ENCODE results near the gene CTSD.

CTSD gene

DNA sequence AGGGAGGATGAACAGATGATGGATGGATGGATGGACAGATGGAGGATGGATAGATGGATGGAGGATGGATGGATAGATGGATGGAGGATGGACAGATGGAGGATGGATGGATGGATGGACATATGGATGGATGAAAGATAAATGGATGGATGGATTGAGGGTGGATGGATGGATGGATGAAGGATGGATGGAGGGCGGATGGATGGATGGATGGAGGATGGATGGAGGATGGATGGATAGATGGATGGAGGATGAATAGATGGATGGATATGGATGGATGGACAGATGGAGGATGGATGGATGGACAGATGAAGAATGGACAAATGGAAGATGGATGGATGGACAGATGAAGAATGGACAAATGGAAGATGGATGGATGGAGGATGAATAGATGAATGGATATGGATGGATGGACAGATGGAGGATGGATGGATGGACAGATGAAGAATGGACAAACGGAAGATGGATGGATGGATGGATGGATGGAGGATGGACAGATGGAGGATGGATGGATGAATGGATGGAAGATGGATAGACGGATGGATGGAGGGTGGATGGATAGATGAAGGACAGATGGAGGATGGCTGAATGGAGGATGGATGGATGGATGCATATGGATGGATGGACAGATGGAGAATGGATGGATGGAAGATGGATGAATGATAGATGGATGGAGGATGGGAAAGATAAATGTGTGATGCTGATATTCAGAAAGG lies 20.7 kb downstream of the CTSD start:
- no peak for DNase-seq

DNA sequence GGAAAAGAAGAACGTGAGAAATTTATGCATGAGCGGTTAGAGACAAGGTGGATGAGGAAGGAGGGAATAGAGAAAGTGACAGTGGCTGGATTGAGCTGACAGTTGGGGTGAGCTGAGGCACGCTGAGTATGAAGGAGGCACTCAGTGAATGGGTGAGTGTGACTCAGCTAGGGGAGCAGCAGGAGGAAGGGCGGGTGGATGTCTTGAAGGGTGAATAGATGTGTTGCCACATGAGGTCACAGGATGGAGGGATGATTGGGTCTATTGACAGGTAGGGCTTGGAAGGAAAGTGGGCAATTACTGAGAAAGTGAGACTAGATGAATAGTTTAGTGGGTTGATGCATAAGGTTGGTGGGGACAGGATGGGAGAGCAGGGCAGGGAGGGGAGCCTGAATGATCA lies 21.4 kb downstream of the CTSD start:
- DNase-seq = no peak

DNA sequence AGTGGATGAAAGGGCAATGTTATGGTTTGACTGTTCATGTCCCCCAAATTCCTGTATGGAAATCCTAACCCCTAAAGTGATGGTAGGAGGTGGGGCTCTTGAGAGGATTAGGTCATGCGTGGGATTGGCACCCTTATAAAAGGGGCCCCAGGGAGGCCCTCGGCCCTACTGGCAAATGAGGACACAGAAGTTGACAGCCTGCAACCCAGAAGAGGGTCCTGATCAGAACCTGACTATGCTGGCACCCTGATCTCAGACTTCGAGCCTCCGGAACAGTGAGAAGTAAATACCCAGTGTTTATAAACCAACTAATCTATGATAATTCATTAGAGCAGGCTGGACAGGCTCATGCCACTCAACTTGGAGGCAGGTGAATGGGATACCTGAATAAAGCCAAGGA lies 22.0 kb downstream of the CTSD start:
- DNase-seq = no peak

DNA sequence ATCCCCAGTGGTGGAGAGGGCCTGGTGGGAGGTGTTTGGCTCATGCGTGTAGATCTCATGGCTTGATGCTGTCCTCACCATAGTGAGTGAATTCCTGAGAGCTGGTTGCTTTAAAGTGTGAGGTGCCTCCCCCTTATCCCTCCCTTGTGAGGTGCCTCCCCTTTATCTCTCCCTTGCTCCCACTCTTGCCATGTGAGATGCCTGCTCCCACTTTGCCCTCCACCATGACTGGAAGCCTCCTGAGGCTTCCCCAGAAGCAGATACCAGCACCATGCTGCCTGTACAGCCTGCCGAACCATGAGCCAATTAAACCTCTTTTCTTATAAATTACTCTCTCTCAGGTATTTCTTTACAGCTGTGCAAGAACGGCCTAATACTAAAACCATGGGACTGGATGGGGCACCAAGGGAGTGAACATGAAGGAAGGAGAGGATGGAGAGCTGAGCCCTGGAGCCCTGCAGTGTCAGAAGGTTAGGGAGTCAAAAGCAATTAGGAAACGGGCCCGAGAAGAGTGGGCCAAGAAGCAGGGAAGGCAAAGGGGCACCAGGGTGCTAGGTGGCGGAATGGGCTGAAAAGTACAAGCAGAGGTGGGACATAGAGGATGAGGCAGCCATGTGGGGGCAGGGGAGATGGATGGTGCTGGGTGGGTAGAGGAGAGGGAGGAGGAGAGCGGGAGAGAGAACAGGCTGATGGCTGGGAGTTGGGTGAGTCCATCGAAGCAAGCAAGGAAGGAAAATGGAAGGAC lies 22.8 kb downstream of the CTSD start:
- no peak for DNase-seq

DNA sequence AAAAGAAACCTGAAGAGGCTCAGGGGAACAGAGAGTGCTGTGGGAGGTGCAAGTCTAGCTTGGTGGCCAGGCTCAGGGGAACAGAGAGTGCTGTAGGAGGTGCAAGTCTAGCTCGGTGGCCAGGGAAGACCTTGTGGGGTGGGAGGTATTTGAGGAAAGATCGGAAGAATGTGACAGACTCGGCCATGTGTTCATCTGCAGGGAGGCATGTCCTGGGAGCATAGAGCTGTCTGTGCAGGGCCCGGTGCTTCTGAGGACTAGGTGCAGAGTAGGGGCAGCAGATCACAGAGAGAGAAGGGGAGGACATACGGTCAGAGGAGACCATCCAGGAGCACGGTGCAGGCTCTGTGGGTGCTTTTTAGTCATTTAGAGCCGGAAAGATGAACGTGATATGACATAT lies 24.2 kb downstream of the CTSD start:
- DNase-seq = no peak

DNA sequence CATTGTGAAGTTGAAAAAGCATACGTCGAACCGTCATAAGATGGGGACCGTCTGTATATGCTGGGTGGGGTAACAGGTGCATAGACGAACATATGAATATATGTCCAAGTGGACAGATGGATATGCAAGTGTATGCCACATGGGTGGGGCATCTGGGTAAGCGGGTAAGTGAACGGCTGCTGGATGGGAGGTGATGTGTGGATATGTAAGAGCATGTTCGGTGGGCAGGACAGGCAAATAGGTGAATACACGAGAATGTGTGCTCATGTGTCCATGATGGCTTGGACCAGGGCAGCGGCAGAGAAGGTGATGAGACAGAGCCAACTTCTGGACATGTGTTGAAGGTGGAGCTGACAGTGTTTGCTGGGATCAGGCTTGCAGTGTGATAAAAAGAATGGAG lies 25.3 kb downstream of the CTSD start:
- DNase-seq = no peak

DNA sequence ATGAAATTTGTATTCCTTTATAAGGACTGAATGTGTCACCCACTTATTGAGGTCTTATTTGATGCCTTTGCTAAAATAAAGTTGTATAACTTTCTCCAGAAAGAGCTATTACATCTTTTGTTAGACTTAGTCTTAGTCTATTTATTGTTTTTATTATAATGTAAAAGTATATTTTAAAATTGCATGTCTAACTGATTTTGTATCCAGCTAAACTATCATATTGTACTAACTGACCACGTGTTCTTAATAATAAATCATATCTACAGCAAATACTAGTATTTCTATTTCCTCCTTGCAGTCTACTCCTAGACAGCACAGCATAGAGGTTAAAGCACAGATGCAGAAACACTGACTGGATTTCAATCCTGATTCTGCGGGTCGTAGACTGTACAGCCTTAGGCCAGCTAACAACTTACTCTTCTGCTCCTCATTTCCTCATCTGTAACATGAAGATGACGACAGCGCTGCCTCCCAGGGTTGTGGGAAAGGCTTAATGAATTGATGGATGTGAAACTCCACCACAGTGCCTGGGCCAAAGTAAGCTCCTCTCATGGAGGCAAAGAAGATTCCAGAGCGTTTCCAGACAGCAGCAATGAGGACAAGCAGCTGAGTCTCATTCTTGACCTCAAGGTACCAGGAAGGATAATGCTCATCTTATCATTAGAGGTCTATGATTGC lies 26.5 kb downstream of the CTSD start:
- no peak for DNase-seq

DNA sequence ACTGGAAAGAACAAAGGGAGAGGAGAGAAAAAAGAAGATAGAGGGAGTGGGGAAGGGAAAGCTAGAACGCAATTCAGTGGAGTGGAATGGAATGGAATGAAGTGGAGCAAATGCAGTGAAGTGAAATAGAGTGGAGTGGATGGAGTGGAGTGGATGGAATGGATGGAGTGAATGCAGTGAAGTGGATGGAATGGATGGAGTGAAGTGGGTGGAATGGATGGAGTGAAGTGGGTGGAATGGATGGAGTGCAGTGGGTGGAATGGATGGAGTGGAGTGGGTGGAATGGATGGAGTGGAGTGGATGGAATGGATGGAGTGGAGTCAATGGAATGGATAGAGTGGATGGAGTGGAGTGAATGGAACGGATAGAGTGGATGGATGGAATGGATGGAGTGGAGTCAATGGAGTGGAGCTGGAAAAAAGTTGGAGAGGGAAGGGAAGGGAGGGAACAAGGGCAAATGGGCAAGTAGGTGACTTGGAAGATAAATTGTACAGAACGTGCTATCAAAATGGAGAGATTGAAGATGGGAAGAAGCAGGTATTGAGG lies 27.2 kb downstream of the CTSD start:
- DNase-seq = no peak

DNA sequence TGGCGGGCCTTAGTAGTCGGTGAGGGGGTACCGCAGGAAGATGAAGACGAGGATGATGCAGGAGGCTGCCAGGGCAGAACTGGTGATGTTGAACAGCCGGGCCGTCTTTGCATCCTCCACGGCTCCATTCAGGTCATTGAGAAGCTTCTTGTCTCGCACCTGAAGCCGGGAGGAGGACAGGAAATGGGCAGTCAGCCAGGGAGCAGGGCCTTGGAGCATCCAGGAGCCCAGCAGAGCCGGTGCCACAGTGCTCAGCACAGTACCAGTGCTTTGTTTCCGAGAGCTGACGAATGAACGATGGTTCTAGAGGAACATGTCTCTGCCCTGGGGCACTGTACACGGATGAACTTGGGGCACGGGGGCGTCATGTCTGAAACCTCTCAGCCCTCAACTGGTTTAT lies 28.5 kb downstream of the CTSD start:
- no peak for DNase-seq

DNA sequence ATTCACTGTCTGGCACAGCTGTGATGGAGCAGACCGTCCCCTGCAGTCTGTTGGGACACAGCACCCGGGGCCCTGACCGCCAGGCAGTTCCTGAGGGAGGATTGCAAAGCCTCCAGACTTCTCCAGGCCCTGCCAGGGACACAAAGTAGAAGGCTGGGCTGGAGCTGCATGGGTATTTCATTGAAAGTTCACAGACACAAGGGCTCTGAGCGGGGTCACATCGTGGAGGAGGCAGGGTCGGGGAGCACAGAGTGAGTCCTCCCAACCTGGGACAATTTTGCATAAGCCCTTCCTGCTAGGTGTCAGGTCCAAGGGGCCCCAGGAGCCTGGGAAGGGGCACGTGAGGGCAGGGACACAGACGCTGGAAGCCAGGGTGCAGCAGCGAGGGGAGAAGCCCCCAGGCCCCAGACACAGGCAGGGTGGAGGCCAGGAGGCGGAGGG lies 29.1 kb downstream of the CTSD start:
- no peak for DNase-seq

DNA sequence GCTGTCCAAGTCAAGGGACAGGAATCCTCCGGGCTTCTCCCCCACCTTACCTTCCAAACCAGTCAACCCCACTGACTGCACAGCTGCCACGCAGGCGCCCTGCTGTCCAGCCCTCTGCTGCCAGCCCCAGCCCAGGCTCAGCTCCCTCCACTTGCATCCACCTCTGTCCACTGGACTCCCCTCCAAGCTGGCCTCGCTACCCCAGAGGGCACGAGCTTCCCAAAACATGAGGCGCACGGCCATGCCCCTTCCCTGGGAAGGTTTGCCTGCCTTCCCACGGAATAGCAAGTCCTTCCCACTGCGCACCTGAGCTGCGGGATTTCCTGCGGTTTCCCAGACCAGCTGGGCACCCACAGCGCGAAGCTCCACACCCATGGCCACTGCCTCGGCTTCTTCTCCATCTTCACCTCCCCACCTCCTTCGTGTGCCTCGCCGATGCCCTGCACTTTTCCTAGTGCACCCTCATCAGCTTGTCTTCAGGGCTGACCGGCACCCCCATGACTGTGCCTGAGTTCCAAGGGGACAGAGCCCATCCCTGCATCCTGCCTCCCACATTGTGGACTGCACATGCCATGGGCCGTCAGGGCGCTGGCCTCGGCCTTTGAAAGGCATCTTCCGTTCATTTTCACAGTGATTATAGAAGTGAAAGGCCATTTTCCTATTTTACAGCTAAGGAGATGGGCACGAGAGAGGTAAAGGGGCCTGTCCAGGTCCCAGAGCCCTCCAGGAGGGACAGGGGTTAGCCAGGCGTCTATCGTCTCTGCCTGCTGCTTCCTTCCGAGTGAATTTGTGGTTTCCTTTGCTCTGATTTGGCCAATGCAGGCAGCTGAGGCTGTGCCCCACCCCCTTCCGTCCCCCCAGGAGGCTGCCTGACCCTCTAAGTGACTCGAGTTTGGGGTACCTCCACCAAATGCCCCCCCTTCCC lies 29.7 kb downstream of the CTSD start:
- DNase-seq = no peak

DNA sequence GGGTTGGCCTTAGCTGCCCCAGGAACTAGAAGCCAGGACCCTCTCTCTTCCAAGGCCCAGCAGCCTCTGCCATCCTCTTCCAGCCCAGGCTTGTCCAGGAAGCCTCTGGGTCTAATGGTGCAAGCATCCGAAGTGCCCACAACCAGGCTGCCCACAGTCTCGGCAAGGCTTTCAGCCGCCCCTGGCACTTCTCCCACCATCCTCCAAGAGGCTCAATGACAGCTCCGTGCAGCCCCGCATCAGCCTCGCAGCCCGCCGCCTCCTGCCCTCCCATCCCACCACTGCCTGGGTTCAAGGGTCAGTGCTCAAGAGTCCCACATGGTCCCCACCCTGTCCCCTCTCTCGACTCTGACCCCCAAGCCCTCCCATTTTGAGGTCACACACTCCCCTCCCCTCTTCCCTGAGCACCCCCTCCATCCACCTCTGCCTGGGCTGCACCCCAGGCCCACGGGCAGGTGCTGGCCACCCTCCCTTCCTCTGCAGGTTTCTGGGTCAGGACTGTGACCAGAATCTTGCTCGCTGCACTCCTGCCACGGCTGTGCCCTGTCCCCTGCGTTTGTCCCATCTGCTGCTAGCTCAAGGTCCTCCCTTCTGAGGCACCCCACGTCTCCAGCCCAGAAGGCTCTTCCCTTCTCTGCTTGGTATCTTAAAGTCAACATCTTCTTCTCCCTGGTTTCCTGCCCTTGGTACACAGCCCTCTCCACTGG lies 30.6 kb downstream of the CTSD start:
- DNase-seq = no peak

DNA sequence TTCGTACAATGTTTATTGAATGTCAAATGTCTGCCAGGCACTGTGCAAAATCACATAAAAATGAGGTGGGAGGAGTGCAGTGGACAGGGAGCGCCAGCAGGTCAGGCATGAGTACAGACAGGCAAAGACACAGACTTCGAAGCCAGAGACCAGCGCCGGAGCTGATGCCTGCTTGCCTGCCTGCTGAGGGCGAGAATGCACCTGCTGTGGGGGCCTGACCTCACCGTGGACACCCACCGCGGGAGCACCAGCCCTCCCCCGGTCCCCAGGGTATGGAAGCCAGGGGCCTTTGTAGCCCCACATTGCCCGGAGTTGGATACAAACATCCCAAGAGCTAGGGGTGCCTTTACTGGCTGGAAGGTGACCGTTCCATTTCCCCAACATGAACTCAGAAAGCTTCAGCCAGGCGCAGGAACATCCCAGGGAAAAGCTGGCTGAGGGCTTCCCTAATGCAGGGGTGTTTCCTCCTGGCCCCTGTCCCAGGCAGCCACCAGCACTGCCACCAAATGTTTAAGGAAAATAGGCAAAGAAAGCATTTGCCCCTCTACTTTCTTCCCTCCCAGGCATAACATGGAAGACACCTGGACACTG lies 31.2 kb downstream of the CTSD start:
- no peak for DNase-seq

DNA sequence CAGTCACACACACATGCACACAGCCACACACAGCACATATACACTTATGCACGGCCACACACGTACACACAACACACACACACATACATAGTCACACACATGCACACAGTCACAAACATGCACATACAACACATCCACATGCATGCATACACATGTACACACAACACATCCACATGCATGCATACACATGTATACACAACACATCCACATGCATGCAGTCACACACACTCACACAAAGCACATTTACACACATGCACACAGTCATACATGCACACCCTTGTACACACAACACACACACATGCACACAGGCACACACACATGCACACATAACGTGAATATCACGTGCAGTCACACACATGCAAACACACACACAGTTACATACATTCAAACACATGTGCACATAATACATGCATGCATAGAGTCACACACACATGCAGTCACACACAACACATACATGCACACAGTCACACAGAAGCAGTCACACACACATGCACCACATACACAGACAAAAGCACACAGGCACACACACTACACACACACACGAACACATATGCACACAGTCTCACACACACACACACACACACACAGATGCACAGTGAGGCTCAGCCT lies 32.2 kb downstream of the CTSD start:
- DNase-seq = no peak

DNA sequence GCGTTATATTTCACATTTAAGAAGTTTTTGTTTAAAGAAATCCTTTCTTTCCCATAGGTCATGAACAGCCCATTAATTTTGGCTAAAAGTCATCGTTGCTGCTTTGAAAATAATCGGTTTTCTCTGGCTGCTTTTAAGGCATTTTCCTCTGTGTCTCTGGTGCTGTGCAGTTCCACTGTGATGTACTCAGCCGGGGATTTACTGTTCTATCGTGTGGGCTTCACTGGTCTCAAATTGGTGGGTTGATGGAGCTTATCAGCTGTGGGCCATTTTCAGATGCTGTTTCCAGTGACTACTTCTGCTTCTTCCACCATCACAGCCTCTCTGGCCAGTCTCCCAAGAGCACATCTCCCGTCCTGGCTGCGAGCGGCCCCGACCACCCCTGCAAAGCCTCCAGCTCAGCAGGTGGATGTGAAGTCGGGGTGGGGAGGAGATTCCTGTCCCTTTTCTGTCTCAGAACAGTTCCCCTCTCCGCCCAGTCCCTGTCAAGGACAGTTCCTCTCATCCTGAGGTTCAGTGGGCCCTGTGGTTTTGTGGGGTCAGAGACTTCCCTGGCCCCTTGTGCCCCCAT lies 33.6 kb downstream of the CTSD start:
- DNase-seq = no peak

DNA sequence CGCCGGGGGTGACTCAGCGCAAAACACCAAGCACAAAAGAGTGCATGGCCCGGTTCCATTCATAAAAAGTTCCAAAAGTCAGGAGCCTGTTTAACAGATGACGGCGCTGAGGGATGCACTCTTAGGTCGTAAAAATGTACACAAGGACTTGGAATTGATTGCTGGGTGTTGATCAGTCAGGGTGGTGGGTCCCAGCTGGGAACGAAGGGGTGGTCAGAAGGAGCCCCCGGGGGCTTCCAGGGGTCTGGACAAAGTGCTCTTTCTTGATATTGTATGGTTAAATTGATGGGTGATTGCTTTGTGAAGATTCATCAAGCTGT lies 34.1 kb downstream of the CTSD start:
- no peak for DNase-seq

DNA sequence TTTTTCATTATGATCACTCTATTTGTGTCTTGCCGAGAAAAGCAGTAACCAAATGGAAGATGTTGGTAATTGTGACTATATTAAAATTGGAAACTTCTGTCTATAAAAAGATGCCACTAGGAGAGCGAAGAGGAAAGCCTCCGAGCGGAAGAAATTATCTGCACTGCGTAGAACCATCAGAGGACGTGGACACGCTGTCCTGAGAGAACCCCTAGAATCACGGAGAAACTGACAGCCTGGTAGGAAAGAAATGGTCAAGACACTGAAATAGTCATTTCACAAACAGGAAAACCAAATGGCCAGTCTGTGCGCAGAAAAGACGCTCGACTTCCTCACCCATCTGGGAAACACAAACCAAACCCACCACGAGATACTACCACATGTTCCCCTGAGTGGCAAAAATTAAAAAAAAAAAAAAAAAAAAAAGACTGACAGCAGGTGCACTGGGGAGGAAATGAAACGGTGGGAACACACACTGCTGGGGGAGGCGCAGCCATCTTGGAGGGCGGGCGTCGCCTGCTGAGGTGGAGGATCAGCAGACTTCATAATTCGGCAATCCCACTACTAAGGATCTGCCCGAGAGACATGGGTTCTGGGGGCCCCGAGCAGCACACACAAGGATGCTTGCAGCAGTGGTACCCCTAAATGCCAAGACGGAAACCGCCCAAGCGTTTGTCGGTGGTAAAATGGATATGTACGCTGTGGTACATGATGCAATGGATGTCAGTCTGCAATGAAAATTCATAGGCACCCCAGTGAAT lies 34.6 kb downstream of the CTSD start:
- DNase-seq = no peak

DNA sequence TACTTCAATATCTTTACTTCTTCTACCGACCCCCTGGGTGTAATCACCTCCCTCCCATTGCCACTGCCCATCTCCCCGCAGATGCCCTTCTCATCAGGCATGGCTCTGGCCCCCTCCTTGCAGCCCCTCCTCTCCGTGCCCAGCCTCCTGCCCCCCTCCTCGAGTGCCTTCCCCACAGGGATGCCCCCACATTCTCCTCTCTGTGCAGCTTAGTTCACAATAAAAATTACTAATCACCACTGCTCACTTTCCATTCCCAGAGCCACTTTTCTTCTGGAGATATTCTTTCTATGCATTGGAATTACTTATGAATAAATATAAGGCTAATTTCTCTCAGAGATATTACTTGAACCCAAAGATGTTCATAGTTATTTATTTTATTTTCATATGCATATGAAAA lies 35.4 kb downstream of the CTSD start:
- no peak for DNase-seq

DNA sequence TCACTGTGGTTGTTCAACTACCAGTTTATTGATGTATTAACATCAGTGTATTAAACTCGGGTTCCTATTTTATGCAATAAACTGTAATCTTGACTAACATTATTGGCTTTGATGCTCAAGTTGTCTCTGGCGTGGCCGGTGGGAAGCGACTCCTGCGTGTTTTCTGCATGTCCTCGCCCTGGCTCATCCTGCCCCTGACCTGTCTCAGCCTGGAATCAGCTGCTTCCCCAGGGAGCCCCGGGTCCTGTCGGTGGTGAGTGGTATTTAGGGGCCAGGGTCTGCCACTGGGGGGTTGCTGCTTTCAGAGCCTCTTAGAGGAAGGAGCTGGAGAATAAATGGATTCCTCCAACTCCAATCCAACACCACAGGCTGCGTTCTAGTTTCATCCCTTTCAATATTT lies 35.9 kb downstream of the CTSD start:
- DNase-seq = no peak

DNA sequence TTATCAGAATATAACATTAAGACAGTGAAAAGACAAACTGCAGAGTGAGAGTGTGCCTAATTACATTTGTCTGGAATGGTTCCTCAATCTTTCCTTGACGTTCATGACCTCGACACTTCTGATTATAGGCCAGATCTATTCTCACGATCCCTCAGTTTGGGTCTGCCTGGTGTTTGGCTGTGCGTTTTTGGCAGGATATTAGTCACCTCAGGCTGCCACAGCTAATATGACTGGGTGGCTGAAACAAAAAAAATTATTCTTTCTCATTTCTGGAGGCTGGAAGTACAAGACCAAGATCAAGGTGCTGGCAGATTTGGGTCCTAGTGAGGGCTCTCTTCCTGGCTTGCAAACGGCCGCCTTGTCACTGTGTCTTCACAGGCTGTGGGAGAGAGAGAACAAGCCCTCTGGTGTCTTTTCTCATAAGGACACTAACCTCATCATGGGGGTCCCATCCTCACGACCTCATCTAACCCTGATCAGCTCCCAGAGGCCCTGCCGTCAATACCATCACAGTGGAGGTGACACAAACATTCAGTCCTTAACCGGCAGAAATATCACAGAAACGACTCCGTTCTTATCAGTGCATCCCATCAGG lies 36.5 kb downstream of the CTSD start:
- DNase-seq = no peak
